ENCODE measurements around the gene FGF14.

DNA sequence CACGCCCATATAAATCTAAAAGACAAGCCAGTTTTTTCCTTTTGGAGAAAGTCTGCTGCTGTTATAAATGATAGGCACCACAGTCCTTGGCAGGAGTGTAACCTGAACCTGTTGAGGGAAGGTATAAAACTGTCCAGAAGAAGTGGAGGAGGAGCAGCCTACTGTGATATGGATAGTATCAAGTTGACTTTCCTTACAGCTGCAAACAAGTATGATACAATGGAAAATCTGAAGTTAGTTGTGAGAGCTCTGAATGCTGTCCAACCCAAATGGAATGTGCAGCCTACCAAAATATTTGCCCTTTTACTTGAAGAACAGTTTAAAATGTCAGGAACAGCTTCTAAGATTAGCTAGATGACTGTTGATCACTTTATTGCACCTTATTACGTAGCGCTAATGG, 399.6 kb downstream of the FGF14 start:
- TF ChIP-seq, protein P1, sequence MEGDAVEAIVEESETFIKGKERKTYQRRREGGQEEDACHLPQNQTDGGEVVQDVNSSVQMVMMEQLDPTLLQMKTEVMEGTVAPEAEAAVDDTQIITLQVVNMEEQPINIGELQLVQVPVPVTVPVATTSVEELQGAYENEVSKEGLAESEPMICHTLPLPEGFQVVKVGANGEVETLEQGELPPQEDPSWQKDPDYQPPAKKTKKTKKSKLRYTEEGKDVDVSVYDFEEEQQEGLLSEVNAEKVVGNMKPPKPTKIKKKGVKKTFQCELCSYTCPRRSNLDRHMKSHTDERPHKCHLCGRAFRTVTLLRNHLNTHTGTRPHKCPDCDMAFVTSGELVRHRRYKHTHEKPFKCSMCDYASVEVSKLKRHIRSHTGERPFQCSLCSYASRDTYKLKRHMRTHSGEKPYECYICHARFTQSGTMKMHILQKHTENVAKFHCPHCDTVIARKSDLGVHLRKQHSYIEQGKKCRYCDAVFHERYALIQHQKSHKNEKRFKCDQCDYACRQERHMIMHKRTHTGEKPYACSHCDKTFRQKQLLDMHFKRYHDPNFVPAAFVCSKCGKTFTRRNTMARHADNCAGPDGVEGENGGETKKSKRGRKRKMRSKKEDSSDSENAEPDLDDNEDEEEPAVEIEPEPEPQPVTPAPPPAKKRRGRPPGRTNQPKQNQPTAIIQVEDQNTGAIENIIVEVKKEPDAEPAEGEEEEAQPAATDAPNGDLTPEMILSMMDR (IDR thresholded peaks at IDR 0.05; ENCODE audit: low read depth, low read length, poor library complexity, severe bottlenecking), result no peak
- no peak for TF ChIP-seq EZH2phosphoT487 (IDR thresholded peaks at IDR 0.05; ENCODE audit: borderline replicate concordance, low read length)

All from DOHH2 (cell line).